ENCODE results near the gene NUDCD2.

GRCh38 chr5:163447875-163448274 is 12.0 kb downstream of the NUDCD2 start:
- no peak for TF ChIP-seq CTCF (IDR thresholded peaks at IDR 0.05)
- TF ChIP-seq POLR2A (IDR thresholded peaks at IDR 0.05): no peak

All from lower leg skin (tissue), 3 donors.